Measurements from ENCODE around the gene KRT7. TPM values are rescaled to one million over a fixed set of nuclear protein-coding genes. Genes with fewer than 3 reads are reported as not detected.

The KRT7 gene
- total RNA-seq, 2 donors from 2014 or later, result 7.6 to 12.5 TPM

DNA sequence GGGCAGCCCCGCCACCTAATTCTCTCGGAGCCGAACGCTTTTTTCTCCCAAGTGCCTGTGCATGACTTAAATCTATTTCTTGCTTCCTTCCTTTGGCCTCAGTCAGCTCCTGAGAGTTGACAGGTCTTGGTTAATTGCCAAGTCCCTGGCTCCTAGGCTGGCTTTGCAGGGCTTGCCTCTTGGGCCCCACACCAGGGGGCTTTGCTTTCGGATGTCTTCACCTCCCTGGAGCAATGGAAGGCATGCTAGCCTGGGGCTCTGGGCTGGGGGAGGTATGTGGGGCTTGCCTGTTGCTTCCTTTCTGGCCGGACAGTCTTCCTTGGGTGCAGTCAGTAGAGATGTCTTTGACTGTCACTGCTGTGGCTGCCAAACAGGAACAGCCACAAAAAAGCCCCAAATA, 39.1 kb upstream of the KRT7 start:
- Mint-ChIP-seq H3K4me3 (no peak overlapping the region), H3K9me3 (no peaks in the 10 kb centered on the region), H3K27ac (peak overlapping the region; percentile 28), H3K27me3 (peaks cover 6% of the 10 kb centered on the region), H3K4me1 (peaks cover 17% of the 10 kb centered on the region), H3K36me3 (ENCODE audit: low read depth) (no peaks in the 10 kb centered on the region)
- no peak for ATAC-seq (replicated peaks)

DNA sequence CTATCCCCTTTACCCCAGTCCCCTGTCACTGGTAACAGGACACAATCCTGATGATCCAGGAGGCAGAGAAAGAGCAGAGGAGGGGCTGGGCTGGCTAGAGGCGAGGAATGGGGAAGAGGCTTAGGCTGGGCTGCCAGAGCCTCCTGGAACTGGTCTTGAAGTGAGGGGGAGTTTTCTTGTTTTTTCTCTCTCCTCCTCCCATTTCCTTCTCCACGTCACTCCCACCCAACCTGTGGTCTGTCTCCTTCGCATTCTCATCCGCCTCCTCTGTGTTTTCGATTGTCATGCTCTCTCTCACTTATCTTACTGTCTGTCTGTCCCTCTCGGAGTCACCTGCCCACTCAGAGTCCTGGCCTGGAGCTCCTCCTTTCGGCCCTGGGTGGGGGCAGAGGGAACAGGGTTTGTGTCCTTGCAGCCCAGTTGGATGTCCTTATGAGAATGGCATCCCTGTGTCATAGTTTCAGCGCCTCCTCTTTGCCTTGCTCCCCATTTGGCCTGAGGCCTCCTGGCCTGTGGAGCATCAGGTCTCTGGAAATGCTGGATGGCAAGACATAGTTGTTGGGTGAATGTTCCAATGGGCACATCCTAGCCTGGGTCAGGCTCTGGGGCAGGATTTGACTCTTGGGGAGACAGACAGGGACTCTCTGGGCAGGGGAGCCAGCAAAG, 37.8 kb upstream of the KRT7 start:
- no peaks in the 10 kb centered on the region for H3K36me3 Mint-ChIP-seq (ENCODE audit: low read depth)
- peak overlapping the region; percentile 28 for H3K27ac Mint-ChIP-seq
- peaks cover 17% of the 10 kb centered on the region for H3K4me1 Mint-ChIP-seq
- H3K9me3 Mint-ChIP-seq, result no peaks in the 10 kb centered on the region
- H3K4me3 Mint-ChIP-seq, result peak overlapping the region; percentile 10
- ATAC-seq (replicated peaks), result peak; percentile 69
- H3K27me3 Mint-ChIP-seq, result peaks cover 8% of the 10 kb centered on the region

DNA sequence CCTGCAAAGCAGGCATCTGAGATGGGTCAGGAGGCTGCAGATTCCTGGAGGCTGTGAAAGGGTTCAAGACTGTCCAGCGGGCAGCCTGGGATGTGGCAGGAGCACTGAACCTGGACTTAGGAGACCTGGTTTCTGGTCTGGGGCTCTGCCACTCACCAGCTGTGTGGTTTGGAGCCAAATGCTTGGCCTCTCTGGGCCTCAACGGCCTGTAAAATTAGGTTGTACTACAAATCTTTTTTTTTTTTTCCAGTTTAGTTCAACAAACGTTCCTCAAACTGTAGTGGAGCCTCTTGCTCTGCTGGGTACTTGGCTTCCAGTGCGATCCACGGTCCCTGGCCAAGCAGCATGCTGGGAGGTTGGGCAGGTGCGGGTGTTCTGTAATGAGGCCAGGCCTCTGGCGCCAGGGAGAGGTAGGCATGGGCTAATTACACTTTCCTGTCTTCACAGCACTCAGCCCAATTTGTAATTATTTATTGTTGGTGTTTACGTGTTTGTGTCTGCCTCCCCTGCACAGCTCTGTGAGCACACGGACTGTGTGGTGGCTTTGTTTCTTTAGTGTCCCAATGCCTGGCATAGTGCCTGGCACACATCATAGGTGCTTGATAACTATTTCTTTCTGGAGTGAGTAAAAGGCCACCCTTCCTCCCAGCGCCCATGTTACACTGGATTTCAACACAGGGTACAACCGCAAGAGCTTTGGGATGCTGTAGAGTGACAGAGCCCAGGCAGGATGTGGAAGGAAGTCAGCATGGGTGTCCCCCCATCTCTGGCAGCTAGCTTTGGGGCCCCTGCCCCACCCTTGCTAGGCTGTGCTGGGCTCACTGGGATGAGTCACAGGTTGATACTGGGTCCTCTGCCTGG, 35.4 kb upstream of the KRT7 start:
- Mint-ChIP-seq H3K9me3 (no peaks in the 10 kb centered on the region), H3K27ac (no peak overlapping the region), H3K27me3 (peaks cover 9% of the 10 kb centered on the region)

DNA sequence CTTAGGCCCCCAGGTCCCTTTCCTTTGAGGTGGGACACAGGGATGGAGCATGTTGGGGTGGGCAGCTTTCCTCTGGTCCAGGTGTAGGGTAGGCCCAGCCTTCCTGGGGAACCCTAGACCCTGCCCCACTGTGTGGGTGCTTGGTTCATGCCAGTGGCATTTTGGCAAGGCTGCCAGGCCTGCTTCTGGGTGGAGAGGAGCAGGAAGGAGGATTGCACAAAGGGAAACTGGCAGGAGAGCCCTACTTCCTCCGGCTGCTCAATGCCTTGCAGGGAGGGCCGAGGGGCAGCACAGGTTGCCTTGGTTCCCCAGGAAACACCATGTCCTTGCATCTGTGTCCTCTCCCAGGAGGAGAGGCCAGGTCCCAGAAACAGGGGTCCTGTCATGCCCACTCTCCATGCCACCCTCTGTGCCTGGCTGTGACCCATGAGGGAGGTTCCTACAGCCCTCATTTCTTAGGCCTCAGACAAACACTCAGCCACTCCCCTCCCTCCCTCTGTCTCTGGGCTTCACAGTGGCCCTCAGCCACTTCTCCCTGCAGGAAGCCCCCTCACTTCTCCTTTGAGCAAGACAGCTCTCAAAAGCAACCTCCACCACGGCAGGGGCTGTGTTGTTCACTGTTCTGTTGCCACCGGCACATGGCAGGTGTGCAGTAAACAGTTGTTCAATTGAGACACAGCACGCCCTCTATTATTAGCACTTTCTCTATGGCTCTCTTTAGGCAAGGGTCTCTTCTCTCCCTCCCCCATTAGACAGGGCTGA, 34.4 kb upstream of the KRT7 start:
- Mint-ChIP-seq H3K9me3 (no peaks in the 10 kb centered on the region), H3K36me3 (ENCODE audit: low read depth) (no peaks in the 10 kb centered on the region), H3K27ac (no peak overlapping the region), H3K27me3 (peaks cover 16% of the 10 kb centered on the region), H3K4me3 (no peak overlapping the region), H3K4me1 (peaks cover 15% of the 10 kb centered on the region)
- ATAC-seq (replicated peaks), result no peak

More for the DNA sequence above, 35.4 kb upstream of the KRT7 start:
- ATAC-seq (replicated peaks), result no peak
- Mint-ChIP-seq H3K36me3 (ENCODE audit: low read depth) (no peaks in the 10 kb centered on the region), H3K4me3 (no peak overlapping the region), H3K4me1 (peaks cover 13% of the 10 kb centered on the region)

DNA sequence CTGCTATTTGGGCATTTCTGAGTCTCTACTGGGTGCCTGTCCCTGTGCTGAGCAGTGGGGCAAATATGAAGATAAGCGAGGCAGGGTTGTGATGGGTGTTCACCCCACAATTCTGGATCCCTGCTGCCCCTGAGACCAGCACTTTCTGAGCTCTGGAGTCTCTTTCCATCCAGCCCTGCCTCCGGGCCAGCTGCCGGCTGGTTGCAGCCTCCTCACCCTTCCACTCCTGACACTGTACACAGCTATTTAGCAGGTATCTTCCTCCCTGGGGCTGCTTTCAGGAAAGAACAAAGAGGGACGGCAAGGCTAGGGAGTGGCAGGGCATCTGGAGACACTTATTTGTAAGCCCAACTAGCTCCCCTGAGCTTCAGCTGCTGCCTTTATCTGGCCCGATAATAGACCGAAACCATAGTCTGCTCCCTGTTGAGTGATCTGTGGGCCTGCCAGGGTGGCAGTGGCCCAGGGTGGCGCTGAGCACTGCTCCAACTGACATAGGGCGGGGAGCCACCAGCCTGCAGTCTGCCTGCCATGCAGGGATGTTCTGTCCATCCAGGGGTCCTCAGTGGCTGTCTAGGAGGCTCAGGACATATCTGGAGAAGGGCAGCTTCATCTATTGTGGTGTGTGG, 33.6 kb upstream of the KRT7 start:
- no peak overlapping the region for H3K4me3 Mint-ChIP-seq
- H3K36me3 Mint-ChIP-seq (ENCODE audit: low read depth), result no peaks in the 10 kb centered on the region
- ATAC-seq (replicated peaks), result no peak
- H3K9me3 Mint-ChIP-seq, result no peaks in the 10 kb centered on the region
- peaks cover 16% of the 10 kb centered on the region for H3K27me3 Mint-ChIP-seq
- peaks cover 12% of the 10 kb centered on the region for H3K4me1 Mint-ChIP-seq
- H3K27ac Mint-ChIP-seq, result no peak overlapping the region

DNA sequence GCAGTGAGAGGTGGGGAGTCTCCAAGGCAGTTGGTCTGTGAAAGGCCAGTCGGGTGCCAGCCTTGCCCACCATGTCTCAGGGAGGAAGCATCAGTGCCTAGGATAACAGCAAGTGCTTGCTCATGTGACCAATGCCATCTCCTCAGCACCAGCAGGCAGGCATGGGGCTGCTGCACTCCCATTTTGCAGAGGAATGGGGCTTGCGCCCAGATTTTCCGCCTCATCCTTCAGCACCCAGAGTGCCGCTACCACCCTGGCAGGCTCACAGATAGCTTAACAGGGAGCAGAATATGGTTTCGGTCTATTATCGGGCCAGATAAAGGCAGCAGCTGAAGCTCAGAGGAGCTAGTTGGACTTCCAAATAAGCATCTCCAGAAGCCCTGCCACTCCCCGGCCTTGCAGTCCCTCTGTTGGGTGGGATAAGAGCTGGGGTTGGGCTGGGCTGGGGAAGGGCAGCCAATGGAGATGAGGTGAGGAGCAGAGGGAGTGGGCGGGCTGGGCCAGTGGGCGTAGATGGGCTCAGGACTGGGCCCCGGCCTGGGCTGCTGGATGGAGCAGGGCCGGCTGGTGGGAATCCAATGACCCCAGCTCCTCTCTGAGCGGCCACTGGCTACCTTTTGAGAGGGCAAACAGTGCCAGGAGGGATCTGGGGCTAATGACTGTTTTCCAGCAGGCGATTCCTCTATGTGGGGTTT, 32.8 kb upstream of the KRT7 start:
- no peak for ATAC-seq (replicated peaks)
- no peaks in the 10 kb centered on the region for H3K36me3 Mint-ChIP-seq (ENCODE audit: low read depth)
- no peak overlapping the region for H3K27ac Mint-ChIP-seq
- peaks cover 16% of the 10 kb centered on the region for H3K27me3 Mint-ChIP-seq
- H3K4me3 Mint-ChIP-seq, result no peak overlapping the region
- H3K4me1 Mint-ChIP-seq, result peaks cover 9% of the 10 kb centered on the region
- no peaks in the 10 kb centered on the region for H3K9me3 Mint-ChIP-seq

DNA sequence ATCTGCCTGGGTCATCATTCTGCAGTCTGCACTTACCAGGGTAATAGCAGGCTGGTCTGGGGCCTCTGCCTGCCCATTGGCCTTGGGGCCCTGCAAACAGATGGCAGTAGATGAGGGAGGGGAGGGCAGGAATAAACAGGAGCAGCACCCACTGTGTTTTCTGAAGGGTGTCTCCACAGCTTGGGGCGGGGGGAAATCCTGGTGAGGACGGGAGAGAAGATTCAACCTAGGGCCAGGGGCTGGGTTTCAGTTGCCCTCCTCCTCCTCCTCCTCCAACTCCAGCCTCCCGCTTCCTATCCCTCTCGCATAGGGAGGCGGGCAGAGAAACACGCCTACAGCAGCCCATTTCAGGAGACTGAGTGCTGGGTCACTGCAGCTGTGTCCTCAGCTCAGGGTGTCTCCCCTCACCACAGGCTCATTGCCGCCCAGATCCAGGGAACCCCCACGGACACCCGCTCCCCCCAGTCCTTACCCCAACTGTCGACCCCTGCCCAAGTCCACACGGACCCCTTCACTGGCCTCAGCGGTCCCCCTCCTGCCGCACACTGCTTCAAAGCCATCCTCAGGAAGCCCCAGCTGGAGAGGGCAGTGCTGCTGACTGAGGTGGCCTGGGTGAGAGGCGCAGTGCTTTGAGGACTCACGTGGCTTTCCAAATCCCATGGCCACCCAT, 32.1 kb upstream of the KRT7 start:
- no peak overlapping the region for H3K4me3 Mint-ChIP-seq
- H3K4me1 Mint-ChIP-seq, result peaks cover 7% of the 10 kb centered on the region
- no peaks in the 10 kb centered on the region for H3K36me3 Mint-ChIP-seq (ENCODE audit: low read depth)
- no peaks in the 10 kb centered on the region for H3K9me3 Mint-ChIP-seq
- no peak overlapping the region for H3K27ac Mint-ChIP-seq
- H3K27me3 Mint-ChIP-seq, result peaks cover 16% of the 10 kb centered on the region
- no peak for ATAC-seq (replicated peaks)

DNA sequence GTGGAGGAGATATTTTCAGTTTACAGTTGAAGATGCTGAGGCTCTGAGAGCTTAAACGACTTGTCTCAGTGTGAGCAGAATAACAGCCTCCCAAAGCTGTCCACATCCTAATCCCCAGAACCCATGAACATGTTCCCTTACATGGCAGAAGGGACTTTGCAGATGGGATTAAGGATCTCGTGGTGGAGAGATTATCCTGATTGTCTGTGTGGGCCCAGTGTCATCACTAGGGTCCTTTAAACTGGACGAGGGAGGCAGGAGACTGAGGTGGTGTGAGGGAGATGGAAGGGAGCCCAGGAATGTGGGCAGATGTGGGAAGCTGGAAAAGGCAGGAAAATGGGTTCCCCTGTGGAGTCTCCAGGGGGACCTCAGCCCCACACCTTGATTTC, 31.6 kb upstream of the KRT7 start:
- no peaks in the 10 kb centered on the region for H3K9me3 Mint-ChIP-seq
- peaks cover 16% of the 10 kb centered on the region for H3K27me3 Mint-ChIP-seq
- no peak overlapping the region for H3K4me3 Mint-ChIP-seq
- ATAC-seq (replicated peaks), result no peak
- no peak overlapping the region for H3K27ac Mint-ChIP-seq
- H3K36me3 Mint-ChIP-seq (ENCODE audit: low read depth), result no peaks in the 10 kb centered on the region
- H3K4me1 Mint-ChIP-seq, result peaks cover 7% of the 10 kb centered on the region

DNA sequence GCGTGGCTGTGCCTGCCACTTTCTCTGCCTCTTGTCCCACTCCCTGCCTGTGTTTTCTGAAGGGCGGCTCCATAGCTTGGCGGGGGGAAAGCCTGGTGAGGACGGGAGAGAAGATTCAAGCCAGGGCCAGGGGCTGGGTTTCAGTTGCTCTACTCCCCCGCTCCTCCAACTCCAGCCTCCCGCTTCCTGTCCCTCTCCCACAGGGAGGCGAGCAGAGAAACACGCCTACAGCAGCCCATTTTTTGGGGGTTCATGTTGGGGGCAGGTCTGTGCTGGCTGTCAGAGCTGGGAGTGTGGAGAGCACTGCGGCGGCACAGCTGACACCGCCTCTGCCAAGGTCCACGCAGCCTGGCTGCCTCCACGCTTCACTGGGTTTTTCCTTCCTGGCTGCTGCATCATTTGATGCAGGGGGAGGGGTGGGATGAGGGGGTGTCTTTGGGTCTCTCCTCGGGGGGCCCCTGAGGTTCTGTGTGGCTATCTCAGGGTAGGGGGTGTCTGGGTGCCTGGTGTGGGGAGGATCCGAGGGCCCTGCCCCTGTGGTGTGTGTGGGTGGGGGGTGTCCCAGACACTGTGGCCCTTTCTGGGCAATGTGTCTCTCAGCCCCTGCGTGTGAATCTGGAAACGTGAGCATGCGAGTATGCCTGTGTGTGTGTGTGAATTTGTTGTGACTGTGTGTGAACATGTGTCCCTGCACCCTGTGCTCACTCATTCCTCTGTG, 30.5 kb upstream of the KRT7 start:
- Mint-ChIP-seq H3K4me1 (peaks cover 7% of the 10 kb centered on the region), H3K9me3 (no peaks in the 10 kb centered on the region), H3K27ac (no peak overlapping the region), H3K27me3 (peaks cover 16% of the 10 kb centered on the region), H3K4me3 (peak overlapping the region; percentile 10), H3K36me3 (ENCODE audit: low read depth) (no peaks in the 10 kb centered on the region)
- peak; percentile 50 for ATAC-seq (replicated peaks)

DNA sequence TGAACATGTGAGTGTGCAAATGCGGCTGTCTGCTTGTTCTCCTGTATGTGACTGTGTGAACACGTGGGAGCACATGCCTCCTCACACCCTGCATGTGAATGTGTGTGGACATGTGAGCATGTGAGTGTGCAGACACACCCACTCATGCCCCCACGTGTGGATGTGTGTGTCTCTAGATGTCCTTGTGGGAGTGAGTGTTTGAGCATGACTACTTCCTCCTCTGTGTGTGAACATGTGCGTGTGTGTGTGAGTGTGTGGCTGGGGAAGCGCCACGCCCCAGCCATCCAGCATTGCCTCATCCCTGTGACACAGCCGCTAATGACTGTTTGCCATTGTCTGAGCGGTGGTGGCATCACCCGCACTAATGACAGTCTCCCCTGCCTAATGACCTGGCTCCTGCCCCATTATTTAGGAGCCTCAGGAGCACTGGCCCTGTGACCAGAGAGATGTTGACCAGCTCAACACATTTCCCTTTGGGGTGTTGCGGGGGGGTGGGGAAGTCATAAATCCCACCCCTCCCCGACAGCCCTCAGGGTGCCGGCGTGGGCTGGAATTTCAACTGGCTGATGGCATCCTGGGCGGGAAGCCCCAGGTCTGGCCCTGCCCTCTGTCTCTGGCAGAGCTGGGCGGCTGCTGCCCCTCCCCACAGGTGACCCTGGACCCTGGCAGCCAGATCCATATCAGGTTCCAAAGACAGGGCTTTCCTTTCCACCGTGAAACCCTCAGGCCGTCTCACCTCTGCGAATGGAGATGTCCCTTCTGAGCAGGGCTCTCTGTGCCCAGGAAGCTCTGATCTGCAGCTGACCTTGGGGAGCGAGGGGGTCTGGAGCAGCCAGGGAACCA, 29.7 kb upstream of the KRT7 start:
- ATAC-seq (replicated peaks), result peak; percentile 76
- Mint-ChIP-seq H3K27me3 (peaks cover 16% of the 10 kb centered on the region), H3K4me3 (peak overlapping the region; percentile 10), H3K27ac (no peak overlapping the region), H3K9me3 (no peaks in the 10 kb centered on the region), H3K4me1 (peaks cover 7% of the 10 kb centered on the region), H3K36me3 (ENCODE audit: low read depth) (no peaks in the 10 kb centered on the region)

DNA sequence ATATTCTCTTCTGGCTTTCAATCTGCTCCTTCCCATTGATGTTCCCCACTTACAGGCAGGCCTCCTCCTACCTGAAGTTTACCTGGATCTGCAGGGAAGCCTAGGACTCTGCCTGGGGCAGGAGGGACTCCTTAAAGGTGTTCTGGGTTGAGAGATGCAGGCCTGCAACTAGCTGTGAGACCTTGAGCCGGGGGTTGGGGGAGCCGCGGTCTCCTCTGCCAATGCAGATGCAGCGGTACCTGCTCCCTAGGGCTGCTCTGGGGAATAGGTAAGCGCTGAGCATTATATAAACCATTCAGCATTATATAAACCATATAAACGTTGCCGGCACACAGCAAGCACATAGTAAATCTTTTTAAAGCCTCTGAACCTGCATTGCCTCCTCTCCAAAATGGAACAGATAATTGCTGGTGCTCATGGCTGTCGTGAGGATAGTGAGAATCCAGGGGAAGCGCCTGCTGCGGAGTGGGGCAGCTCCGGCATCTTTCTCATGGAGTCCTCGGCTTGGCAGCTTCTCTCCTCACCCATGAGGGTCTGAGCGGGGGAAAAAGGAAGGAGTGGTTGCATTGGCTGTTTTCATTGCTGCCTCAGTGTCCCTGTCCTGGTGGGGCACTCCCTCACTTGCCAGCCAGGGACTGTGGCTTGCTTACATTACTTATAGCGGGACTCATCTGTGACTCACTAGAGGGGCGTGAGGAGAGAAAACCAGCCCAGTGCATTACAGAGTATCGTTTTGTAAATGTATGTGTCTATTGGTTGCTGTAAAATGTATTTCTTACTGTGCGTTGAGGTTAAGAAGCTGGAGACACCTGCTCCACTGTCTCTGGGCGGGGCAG, 28.7 kb upstream of the KRT7 start:
- ATAC-seq (replicated peaks), result no peak
- peaks cover 7% of the 10 kb centered on the region for H3K4me1 Mint-ChIP-seq

More for the DNA sequence above, 28.7 kb upstream of the KRT7 start:
- no peak overlapping the region for H3K4me3 Mint-ChIP-seq
- H3K27ac Mint-ChIP-seq, result no peak overlapping the region
- H3K36me3 Mint-ChIP-seq (ENCODE audit: low read depth), result no peaks in the 10 kb centered on the region
- H3K27me3 Mint-ChIP-seq, result peaks cover 17% of the 10 kb centered on the region
- H3K9me3 Mint-ChIP-seq, result no peaks in the 10 kb centered on the region
